ENCODE results near the gene TYMS.

DNA sequence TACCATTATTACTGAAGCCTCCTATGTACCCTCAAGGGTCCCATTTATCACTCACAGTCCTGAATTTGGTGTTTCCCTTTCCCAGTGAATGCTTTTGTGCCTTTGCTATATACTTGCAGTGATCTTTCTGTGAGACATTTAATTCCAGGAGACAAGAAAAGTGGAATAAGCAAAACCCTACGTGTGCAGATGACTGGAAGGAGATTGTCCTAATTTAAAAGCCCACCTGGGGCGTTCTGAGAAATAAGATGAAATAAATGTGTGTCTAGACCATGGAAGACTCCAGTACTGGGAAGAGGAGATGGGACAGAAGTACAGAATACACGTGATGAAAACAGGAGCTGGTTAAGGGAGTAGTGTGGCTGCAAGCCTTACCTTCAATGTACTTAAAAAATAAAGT, 19.3 kb downstream of the TYMS start:
- TF ChIP-seq, protein P1, sequence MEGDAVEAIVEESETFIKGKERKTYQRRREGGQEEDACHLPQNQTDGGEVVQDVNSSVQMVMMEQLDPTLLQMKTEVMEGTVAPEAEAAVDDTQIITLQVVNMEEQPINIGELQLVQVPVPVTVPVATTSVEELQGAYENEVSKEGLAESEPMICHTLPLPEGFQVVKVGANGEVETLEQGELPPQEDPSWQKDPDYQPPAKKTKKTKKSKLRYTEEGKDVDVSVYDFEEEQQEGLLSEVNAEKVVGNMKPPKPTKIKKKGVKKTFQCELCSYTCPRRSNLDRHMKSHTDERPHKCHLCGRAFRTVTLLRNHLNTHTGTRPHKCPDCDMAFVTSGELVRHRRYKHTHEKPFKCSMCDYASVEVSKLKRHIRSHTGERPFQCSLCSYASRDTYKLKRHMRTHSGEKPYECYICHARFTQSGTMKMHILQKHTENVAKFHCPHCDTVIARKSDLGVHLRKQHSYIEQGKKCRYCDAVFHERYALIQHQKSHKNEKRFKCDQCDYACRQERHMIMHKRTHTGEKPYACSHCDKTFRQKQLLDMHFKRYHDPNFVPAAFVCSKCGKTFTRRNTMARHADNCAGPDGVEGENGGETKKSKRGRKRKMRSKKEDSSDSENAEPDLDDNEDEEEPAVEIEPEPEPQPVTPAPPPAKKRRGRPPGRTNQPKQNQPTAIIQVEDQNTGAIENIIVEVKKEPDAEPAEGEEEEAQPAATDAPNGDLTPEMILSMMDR (IDR thresholded peaks at IDR 0.05), result no peak
- no peak for TF ChIP-seq EZH2 (IDR thresholded peaks at IDR 0.05; ENCODE audit: borderline replicate concordance, insufficient read depth, low read depth, low read length, poor library complexity, severe bottlenecking)
